ENCODE measurements around the gene MGP.

Gene MGP

DNA sequence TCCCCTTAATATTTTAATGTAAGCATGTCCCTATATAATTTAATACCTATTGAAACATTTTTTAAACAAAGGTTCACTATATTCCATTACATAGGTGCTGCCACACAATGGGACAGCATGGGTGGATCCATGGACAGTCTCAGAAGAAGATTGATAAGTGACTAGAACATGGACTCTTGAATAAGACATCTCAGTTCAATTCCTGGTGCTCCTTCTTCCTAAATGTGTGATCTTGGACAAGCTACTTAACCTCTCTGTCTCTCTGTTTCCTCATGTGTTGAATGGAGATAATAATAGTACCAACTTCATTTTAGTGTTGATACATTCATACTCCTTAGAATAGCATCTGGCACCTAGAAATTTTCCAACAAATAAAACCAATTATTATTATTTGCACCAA is 41.3 kb downstream of the MGP start:
- TF ChIP-seq GLIS3 (CRISPR knock-in tag; IDR thresholded peaks at IDR 0.05) (no peak), POU6F1 (CRISPR knock-in tag; IDR thresholded peaks at IDR 0.05; ENCODE audit: borderline replicate concordance, low read depth) (no peak), ZFP3 (CRISPR knock-in tag; IDR thresholded peaks at IDR 0.05) (no peak), ZFP30 (CRISPR knock-in tag; IDR thresholded peaks at IDR 0.05) (no peak), PPARA (CRISPR knock-in tag; IDR thresholded peaks at IDR 0.05; ENCODE audit: borderline replicate concordance) (no peak), OSR1 (CRISPR knock-in tag; IDR thresholded peaks at IDR 0.05) (no peak), BACH2 (CRISPR knock-in tag; IDR thresholded peaks at IDR 0.05; ENCODE audit: borderline replicate concordance) (no peak), TCF4 (CRISPR knock-in tag; IDR thresholded peaks at IDR 0.05; ENCODE audit: borderline replicate concordance) (no peak), CSDC2 (CRISPR knock-in tag; IDR thresholded peaks at IDR 0.05) (no peak), ZNF8 (CRISPR knock-in tag; IDR thresholded peaks at IDR 0.05) (no peak), TOX (CRISPR knock-in tag; IDR thresholded peaks at IDR 0.05; ENCODE audit: borderline replicate concordance) (no peak), PATZ1 (CRISPR knock-in tag; IDR thresholded peaks at IDR 0.05; ENCODE audit: borderline replicate concordance) (no peak)
- ATAC-seq, result no peak

DNA sequence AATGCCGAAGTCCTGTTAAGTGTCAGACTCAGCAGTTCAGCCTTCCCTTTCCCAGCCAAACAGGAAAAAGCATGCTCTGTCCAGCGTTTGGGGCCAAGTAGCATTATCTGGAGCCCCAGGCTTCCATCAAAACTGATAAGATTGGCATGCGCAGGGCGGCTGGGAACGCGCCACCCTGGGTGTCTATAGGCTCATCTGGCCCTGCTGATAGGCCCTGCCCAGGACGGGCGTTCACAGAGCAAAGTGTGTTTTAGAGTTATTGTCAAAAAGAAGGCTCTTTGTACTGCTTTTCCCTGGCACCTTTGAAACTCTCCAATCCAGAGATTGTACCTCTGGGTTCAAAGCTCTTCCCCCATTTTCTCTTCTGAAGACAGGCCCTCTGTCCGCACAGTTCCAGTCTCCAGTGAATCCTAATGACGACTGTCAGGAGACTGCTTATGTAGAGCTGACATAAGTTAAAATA is 42.2 kb downstream of the MGP start, which contains the start of gene ART4:
Gene ART4, minus strand, starts transcription at position 102 of the 463 bp plus-strand sequence. CDS start 413 bp downstream, outside the sequence.
- no peak for TF ChIP-seq ARNTL (CRISPR knock-in tag; IDR thresholded peaks at IDR 0.05; ENCODE audit: borderline replicate concordance, low read depth)
- no peak for TF ChIP-seq PPARA (CRISPR knock-in tag; IDR thresholded peaks at IDR 0.05; ENCODE audit: borderline replicate concordance)
- no peak for TF ChIP-seq GLIS3 (CRISPR knock-in tag; IDR thresholded peaks at IDR 0.05)
- TF ChIP-seq TSHZ2 (CRISPR knock-in tag; IDR thresholded peaks at IDR 0.05), result no peak
- no peak for TF ChIP-seq ZNF565 (CRISPR knock-in tag; conservative IDR thresholded peaks at IDR 0.05; ENCODE audit: low read depth)
- no peak for TF ChIP-seq ZFP30 (CRISPR knock-in tag; IDR thresholded peaks at IDR 0.05)
- no peak for TF ChIP-seq OSR1 (CRISPR knock-in tag; IDR thresholded peaks at IDR 0.05)
- no peak for TF ChIP-seq ZC3H10 (CRISPR knock-in tag; IDR thresholded peaks at IDR 0.05)
- TF ChIP-seq ESRRG (CRISPR knock-in tag; IDR thresholded peaks at IDR 0.05), result no peak
- no peak for TF ChIP-seq ZNF8 (CRISPR knock-in tag; IDR thresholded peaks at IDR 0.05)
- TF ChIP-seq TOX (CRISPR knock-in tag; IDR thresholded peaks at IDR 0.05; ENCODE audit: borderline replicate concordance), result no peak
- no peak for TF ChIP-seq ZNF70 (CRISPR knock-in tag; IDR thresholded peaks at IDR 0.05)
- no peak for TF ChIP-seq CSRNP3 (CRISPR knock-in tag; IDR thresholded peaks at IDR 0.05)
- TF ChIP-seq ISL1 (CRISPR knock-in tag; IDR thresholded peaks at IDR 0.05), result no peak
- TF ChIP-seq TCF4 (CRISPR knock-in tag; IDR thresholded peaks at IDR 0.05; ENCODE audit: borderline replicate concordance), result no peak
- TF ChIP-seq CREB5 (CRISPR knock-in tag; IDR thresholded peaks at IDR 0.05; ENCODE audit: low read depth), result no peak
- ATAC-seq, result no peak

DNA sequence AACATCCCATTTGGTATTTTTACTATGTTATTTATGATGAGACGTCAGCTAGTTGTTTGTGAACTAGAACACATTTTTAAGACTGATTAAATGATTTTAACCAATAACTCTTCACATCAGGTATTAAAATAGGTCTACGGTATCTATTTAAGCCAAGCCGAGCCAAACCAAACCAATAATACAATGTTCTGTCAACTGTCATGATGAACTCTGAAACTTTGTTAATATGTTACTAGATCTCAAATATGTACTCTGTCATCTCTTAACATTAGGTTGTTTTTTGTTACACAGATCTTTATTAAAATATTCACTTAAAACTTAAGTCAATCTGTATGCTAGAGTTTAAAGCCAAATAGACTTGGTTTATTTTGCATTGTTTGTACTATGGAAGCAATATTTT is 43.3 kb downstream of the MGP start:
- ATAC-seq, result no peak
- no peak for TF ChIP-seq ZFP3 (CRISPR knock-in tag; IDR thresholded peaks at IDR 0.05)
- TF ChIP-seq ZC3H10 (CRISPR knock-in tag; IDR thresholded peaks at IDR 0.05), result no peak
- TF ChIP-seq ZNF70 (CRISPR knock-in tag; IDR thresholded peaks at IDR 0.05), result no peak
- no peak for TF ChIP-seq CSDC2 (CRISPR knock-in tag; IDR thresholded peaks at IDR 0.05)
- no peak for TF ChIP-seq OSR1 (CRISPR knock-in tag; IDR thresholded peaks at IDR 0.05)
- TF ChIP-seq ZNF8 (CRISPR knock-in tag; IDR thresholded peaks at IDR 0.05), result no peak
- no peak for TF ChIP-seq BACH2 (CRISPR knock-in tag; IDR thresholded peaks at IDR 0.05; ENCODE audit: borderline replicate concordance)
- no peak for TF ChIP-seq POU6F1 (CRISPR knock-in tag; IDR thresholded peaks at IDR 0.05; ENCODE audit: borderline replicate concordance, low read depth)
- no peak for TF ChIP-seq SNAI2 (CRISPR knock-in tag; IDR thresholded peaks at IDR 0.05)

Measured in SK-N-SH treated with all-trans-retinoic acid at 6 μM for 48 hours (cell line).